ENCODE data around the gene PDLIM1. TPM values are rescaled to one million over a fixed set of nuclear protein-coding genes. Genes with fewer than 3 reads are reported as not detected.

PDLIM1 gene
- total RNA-seq, 1 experiment from 2014 or later: 98.1 TPM

GRCh38 chr10:95308389-95309302, 17.8 kb upstream of the PDLIM1 start:
- Mint-ChIP-seq H3K27ac (ENCODE audit: low read depth, unreplicated experiment) (peak overlapping the region; percentile 6), H3K4me3 (ENCODE audit: unreplicated experiment) (peak overlapping the region; percentile 4), H3K4me1 (ENCODE audit: insufficient read depth, unreplicated experiment) (peaks cover 27% of the 10 kb centered on the region), H3K36me3 (ENCODE audit: insufficient read depth, unreplicated experiment) (no peaks in the 10 kb centered on the region), H3K9me3 (ENCODE audit: unreplicated experiment) (no peaks in the 10 kb centered on the region), H3K27me3 (ENCODE audit: insufficient read depth, unreplicated experiment) (peaks cover 12% of the 10 kb centered on the region)
- CTCF ChIA-PET: interaction anchor here (0.6 to 2.2 kb wide), 6 partner anchors 40 to 71 kb away, joined by 3 to 7 read pairs (median 4); no protein-coding TSS in a partner anchor
- BruUV-seq (replicated peaks): no TSS peak
- intact Hi-C loops (cut with micrococcal nuclease): loop anchor here (2.0 to 5.0 kb wide), 4 partner anchors 18 to 61 kb away; partner anchors contain the start of gene PDLIM1
- no peak for TF ChIP-seq CTCF (IDR thresholded peaks at IDR 0.05; ENCODE audit: unreplicated experiment)
- POLR2A ChIA-PET: interaction anchor here (0.6 to 2.1 kb wide), 10 partner anchors 10 to 703 kb away, joined by 3 to 7 read pairs (median 4); partner anchors contain the start of gene PDLIM1
- peak; percentile 98 for DNase-seq (ENCODE audit: unreplicated experiment)

GRCh38 chr10:95306851-95307250, 16.0 kb upstream of the PDLIM1 start:
- no peak overlapping the region for H3K4me3 Mint-ChIP-seq (ENCODE audit: unreplicated experiment)
- H3K36me3 Mint-ChIP-seq (ENCODE audit: insufficient read depth, unreplicated experiment): no peaks in the 10 kb centered on the region
- ChIA-PET CTCF (interaction anchor here (0.6 to 2.2 kb wide), 4 partner anchors 47 to 61 kb away, joined by 3 to 7 read pairs (median 3); no protein-coding TSS in a partner anchor), POLR2A (no interaction called here)
- intact Hi-C loops (cut with micrococcal nuclease): loop anchor here (5.0 kb wide), 3 partner anchors 45 to 60 kb away; no protein-coding TSS in a partner anchor
- no peaks in the 10 kb centered on the region for H3K9me3 Mint-ChIP-seq (ENCODE audit: unreplicated experiment)
- no peak overlapping the region for H3K27ac Mint-ChIP-seq (ENCODE audit: low read depth, unreplicated experiment)
- peaks cover 27% of the 10 kb centered on the region for H3K4me1 Mint-ChIP-seq (ENCODE audit: insufficient read depth, unreplicated experiment)
- BruUV-seq (replicated peaks): no TSS peak
- TF ChIP-seq CTCF (IDR thresholded peaks at IDR 0.05; ENCODE audit: unreplicated experiment): no peak
- no peak for DNase-seq (ENCODE audit: unreplicated experiment)
- peaks cover 12% of the 10 kb centered on the region for H3K27me3 Mint-ChIP-seq (ENCODE audit: insufficient read depth, unreplicated experiment)

GRCh38 chr10:95306318-95306650, 15.5 kb upstream of the PDLIM1 start:
- ChIA-PET CTCF (no interaction called here), POLR2A (no interaction called here)
- H3K27ac Mint-ChIP-seq (ENCODE audit: low read depth, unreplicated experiment): no peak overlapping the region
- H3K9me3 Mint-ChIP-seq (ENCODE audit: unreplicated experiment): no peaks in the 10 kb centered on the region
- intact Hi-C loops (cut with micrococcal nuclease): loop anchor here (5.0 kb wide), 3 partner anchors 44 to 59 kb away; no protein-coding TSS in a partner anchor
- peaks cover 12% of the 10 kb centered on the region for H3K27me3 Mint-ChIP-seq (ENCODE audit: insufficient read depth, unreplicated experiment)
- no peak for TF ChIP-seq CTCF (IDR thresholded peaks at IDR 0.05; ENCODE audit: unreplicated experiment)
- no peak for DNase-seq (ENCODE audit: unreplicated experiment)
- no peaks in the 10 kb centered on the region for H3K36me3 Mint-ChIP-seq (ENCODE audit: insufficient read depth, unreplicated experiment)
- no peak overlapping the region for H3K4me3 Mint-ChIP-seq (ENCODE audit: unreplicated experiment)
- peaks cover 27% of the 10 kb centered on the region for H3K4me1 Mint-ChIP-seq (ENCODE audit: insufficient read depth, unreplicated experiment)
- no TSS peak for BruUV-seq (replicated peaks)

- Mint-ChIP-seq H3K4me1 (ENCODE audit: insufficient read depth, unreplicated experiment) (peaks cover 27% of the 10 kb centered on the region), H3K27me3 (ENCODE audit: insufficient read depth, unreplicated experiment) (peaks cover 8% of the 10 kb centered on the region), H3K4me3 (ENCODE audit: unreplicated experiment) (no peak overlapping the region), H3K9me3 (ENCODE audit: unreplicated experiment) (no peaks in the 10 kb centered on the region), H3K27ac (ENCODE audit: low read depth, unreplicated experiment) (no peak overlapping the region), H3K36me3 (ENCODE audit: insufficient read depth, unreplicated experiment) (no peaks in the 10 kb centered on the region)
- intact Hi-C loops (cut with micrococcal nuclease): loop anchor here (5.0 kb wide), 3 partner anchors 43 to 58 kb away; no protein-coding TSS in a partner anchor
- no peak for DNase-seq (ENCODE audit: unreplicated experiment)
- ChIA-PET POLR2A (no interaction called here), CTCF (interaction anchor here (0.6 kb wide), 2 partner anchors 45 to 317 kb away, joined by 3 read pairs; no protein-coding TSS in a partner anchor)
- BruUV-seq (replicated peaks): no TSS peak
- TF ChIP-seq CTCF (IDR thresholded peaks at IDR 0.05; ENCODE audit: unreplicated experiment): no peak
Observed at GRCh38 chr10:95305606-95306317, 15.0 kb upstream of the PDLIM1 start.

Data from MCF 10A (cell line).